DOHH2 (cell line): Measurements from ENCODE around the gene HNRNPM.

Experiments used
- H3F3A ChIP-seq: fragments of 200-600 bp; sonication (generic), shearing (Covaris generic); 2 replicates; pipeline ENCODE4 v1.6.0; 2016; ENCODE audit warnings: antibody characterized with exemption, mild to moderate bottlenecking; ENCODE audit not compliant: control insufficient read depth, insufficient read depth
- H3K27ac ChIP-seq: fragments of 200-600 bp; sonication (generic); 2 replicates; pipeline ENCODE4 v1.5.1; 2014; ENCODE audit warnings: low read depth, mild to moderate bottlenecking, low read length, moderate library complexity
- H3K27me3 ChIP-seq: fragments of 200-600 bp; sonication (generic); 2 replicates; pipeline ENCODE4 v1.6.1; 2014; ENCODE audit warnings: mild to moderate bottlenecking, low read length, mixed read lengths; ENCODE audit not compliant: control insufficient read depth
- H3K36me3 ChIP-seq: fragments of 200-600 bp; sonication (generic); 2 replicates; pipeline ENCODE4 v1.6.1; 2014; ENCODE audit warnings: mild to moderate bottlenecking, low read length, moderate library complexity, mixed read lengths; ENCODE audit not compliant: control insufficient read depth
- H3K4me1 ChIP-seq: fragments of 200-600 bp; sonication (generic); 2 replicates; pipeline ENCODE4 v1.6.1; 2014; ENCODE audit warnings: mild to moderate bottlenecking, low read length, mixed read lengths; ENCODE audit not compliant: control insufficient read depth
- H3K4me2 ChIP-seq: fragments of 200-600 bp; sonication (generic); 2 replicates; pipeline ENCODE4 v1.6.0; 2014; ENCODE audit warnings: mild to moderate bottlenecking, low read length, moderate library complexity
- H3K4me3 ChIP-seq: fragments of 200-600 bp; sonication (generic); 2 replicates; pipeline ENCODE4 v1.5.1; 2014; ENCODE audit warnings: mild to moderate bottlenecking, low read length, mixed read lengths
- H3K79me2 ChIP-seq: fragments of 200-600 bp; sonication (generic); 2 replicates; pipeline ENCODE4 v1.6.1; 2014; ENCODE audit warnings: mild to moderate bottlenecking, low read length, mixed read lengths; ENCODE audit not compliant: control insufficient read depth
- H3K9me2 ChIP-seq: fragments of 200-600 bp; sonication (generic); replicated peaks from 2 replicates; pipeline ENCODE4 v1.6.1; 2014; ENCODE audit warnings: mild to moderate bottlenecking, low read length, mixed read lengths; ENCODE audit not compliant: control insufficient read depth
- H3K9me3 ChIP-seq: fragments of 200-600 bp; sonication (generic); 2 replicates; pipeline ENCODE4 v1.6.1; 2014; ENCODE audit warnings: antibody characterized with exemption, low read length, mixed read lengths; ENCODE audit not compliant: control insufficient read depth, insufficient read depth
- H4K20me1 ChIP-seq: fragments of 200-600 bp; sonication (generic); 2 replicates; pipeline ENCODE4 v1.6.0; 2014; ENCODE audit warnings: low read depth, mild to moderate bottlenecking, antibody characterized with exemption, low read length, moderate library complexity; ENCODE audit not compliant: control insufficient read depth, insufficient read depth
- CTCF ChIP-seq: fragments of 200-600 bp; sonication (generic); IDR thresholded peaks from one replicate; pipeline ENCODE4 v1.5.1; 2014; ENCODE audit warnings: antibody characterized with exemption, mild to moderate bottlenecking, low read depth, low read length; ENCODE audit not compliant: poor library complexity, severe bottlenecking
- EZH2phosphoT487 ChIP-seq: fragments of 200-600 bp; sonication (generic); IDR thresholded peaks from 2 replicates; pipeline ENCODE4 v1.6.1; 2017; ENCODE audit warnings: borderline replicate concordance, mild to moderate bottlenecking, antibody characterized with exemption, low read length, moderate library complexity, mixed read lengths

Gene HNRNPM

GRCh38 chr19:8532225-8532624, 87.5 kb downstream of the HNRNPM start:
- no peaks in the 10 kb centered on the region for H3K36me3 ChIP-seq
- no peaks in the 10 kb centered on the region for H3K4me1 ChIP-seq
- H3F3A ChIP-seq = no peaks in the 10 kb centered on the region
- no peak overlapping the region for H3K4me2 ChIP-seq
- no peak for TF ChIP-seq CTCF
- TF ChIP-seq EZH2phosphoT487 = no peak
- no peaks in the 10 kb centered on the region for H4K20me1 ChIP-seq
- no peaks in the 10 kb centered on the region for H3K9me3 ChIP-seq
- no peaks in the 10 kb centered on the region for H3K79me2 ChIP-seq
- H3K27ac ChIP-seq = no peak overlapping the region
- no peaks in the 10 kb centered on the region for H3K27me3 ChIP-seq
- no peaks in the 10 kb centered on the region for H3K9me2 ChIP-seq
- no peak overlapping the region for H3K4me3 ChIP-seq

GRCh38 chr19:8536282-8536681, 91.5 kb downstream of the HNRNPM start:
- H3K4me2 ChIP-seq = no peak overlapping the region
- H3K79me2 ChIP-seq = no peaks in the 10 kb centered on the region
- no peaks in the 10 kb centered on the region for H3F3A ChIP-seq
- no peaks in the 10 kb centered on the region for H3K36me3 ChIP-seq
- H3K4me1 ChIP-seq = no peaks in the 10 kb centered on the region
- no peaks in the 10 kb centered on the region for H4K20me1 ChIP-seq
- no peaks in the 10 kb centered on the region for H3K9me3 ChIP-seq
- no peaks in the 10 kb centered on the region for H3K27me3 ChIP-seq
- H3K9me2 ChIP-seq = no peaks in the 10 kb centered on the region
- H3K4me3 ChIP-seq = no peak overlapping the region
- TF ChIP-seq CTCF = no peak
- no peak for TF ChIP-seq EZH2phosphoT487
- H3K27ac ChIP-seq = no peak overlapping the region

GRCh38 chr19:8537099-8537498, 92.3 kb downstream of the HNRNPM start:
- no peak for TF ChIP-seq CTCF
- no peak for TF ChIP-seq EZH2phosphoT487
- no peaks in the 10 kb centered on the region for H4K20me1 ChIP-seq
- H3K4me1 ChIP-seq = no peaks in the 10 kb centered on the region
- no peaks in the 10 kb centered on the region for H3K9me3 ChIP-seq
- no peaks in the 10 kb centered on the region for H3K27me3 ChIP-seq
- H3K79me2 ChIP-seq = no peaks in the 10 kb centered on the region
- H3K9me2 ChIP-seq = no peaks in the 10 kb centered on the region
- no peak overlapping the region for H3K4me2 ChIP-seq
- no peak overlapping the region for H3K27ac ChIP-seq
- H3K4me3 ChIP-seq = no peak overlapping the region
- H3F3A ChIP-seq = no peaks in the 10 kb centered on the region
- no peaks in the 10 kb centered on the region for H3K36me3 ChIP-seq
